Adrenal gland (tissue), 12 donors: ENCODE results near the gene KAT8. TPM values are rescaled to one million over a fixed set of nuclear protein-coding genes. Genes with fewer than 3 reads are reported as not detected.

Source experiments
- DNase-seq, 7 donors: peaks; one replicate each; pipeline ENCODE4 v3.0.0-alpha.2; 2019 to 2020
- H3K27ac ChIP-seq, 5 donors: fragments of 200-600 bp; sonication (generic) in 4 of 5; 1 replicate in 3 of 5; 2 replicates in 2 of 5; pipeline versions ENCODE4 v1.5.1 to v1.8.0; 2016 to 2020; ENCODE audit warnings: mild to moderate bottlenecking in 1 of 5
- H3K27me3 ChIP-seq: fragments of 200-600 bp; 2 replicates; pipeline ENCODE4 v1.8.0; 2021
- H3K36me3 ChIP-seq, 2 donors: fragments of 200-600 bp; replicated peaks in 1 of 2; 1 replicate in 1 of 2; 2 replicates in 1 of 2; pipeline versions ENCODE4 v1.5.1 to v1.8.0; 2018 to 2022
- H3K4me1 ChIP-seq, 2 donors: fragments of 200-600 bp; replicated peaks in 1 of 2; 1 replicate in 1 of 2; 2 replicates in 1 of 2; pipeline versions ENCODE4 v1.5.1 to v1.8.0; 2018 to 2021
- H3K4me3 ChIP-seq, 4 donors: fragments of 200-600 bp; sonication (generic) in 3 of 4; one replicate each; pipeline ENCODE4 v1.5.1; 2016 to 2018
- H3K9me3 ChIP-seq, 3 donors: fragments of 200-600 bp; sonication (generic) in 1 of 3; replicated peaks in 1 of 3; 1 replicate in 2 of 3; 2 replicates in 1 of 3; pipeline versions ENCODE4 v1.5.1 to v1.8.0; 2016 to 2021
- CTCF ChIP-seq, 6 experiments: fragments of 450-650 bp in 4 of 6; fragments of 200-600 bp in 2 of 6; sonication (generic) in 1 of 6; IDR thresholded peaks; 1 replicate in 5 of 6; 2 replicates in 1 of 6; pipeline versions ENCODE4 v1.5.1 to v1.8.0; 2016 to 2021; ENCODE audit warnings: antibody characterized with exemption in 6 of 6, mild to moderate bottlenecking in 2 of 6, moderate library complexity in 1 of 6
- POLR2A ChIP-seq, 2 donors: fragments of 450-650 bp; IDR thresholded peaks; one replicate each; pipeline ENCODE4 v1.6.1; 2017; ENCODE audit warnings: antibody characterized with exemption in 2 of 2, mild to moderate bottlenecking in 2 of 2, moderate library complexity in 1 of 2
- WGBS, 4 donors: extraction: QIAGEN DNeasy Blood & Tissue Kit in 2 of 4; methylation state at CpG; one replicate each; pipeline versions ENCODE4 v1.1.5 to v1.1.7; 2013 to 2017; 5-methylcytosine and 5-hydroxymethylcytosine counted together
- intact Hi-C, 2 donors: fragments of 100-400 bp; cut with DNase I; formaldehyde crosslinking; loops; one replicate each; pipeline versions ENCODE4 v1.14.1 to v1.15.0; 2022 to 2023
- polyA plus RNA-seq, 3 donors: library from polyadenylated mRNA; stranded (reverse); fragments of 200-250 nt in 2 of 3; fragments of 350-450 nt in 1 of 3; fragmentation: Illumina TruSeq in 1 of 3; extraction: RNeasy Lipid Tissue Mini Kit (QIAGEN cat#74804) in 1 of 3; gene quantifications; one replicate each; pipeline ENCODE4 v1.2.3, GENCODE V29; 2013 to 2014
- total RNA-seq, 9 donors: library from RNA; depleted of rRNA in 4 of 9; stranded (reverse); fragments of >200 nt in 4 of 9; fragments of 120-200 nt in 1 of 9; fragmentation: NEBNext Ultra II Directional in 1 of 9; extraction: Animal tissue kit (Norgen Biotek cat#: 25700) in 1 of 9; gene quantifications; one replicate each; pipeline versions ENCODE4 v1.1.0 to v1.2.4, GENCODE V29; 2013 to 2023
- donor health status: healthy with polysubstance abuse.
- donor health status: Bipolar disorder and iron deficiency.
- donor health status: DM: yes; HTN: yes; CAD: no.
- donor health status: DM: no; HTN: no; CAD: no.
- donor health status: DM: no; HTN: no; CAD: no.
- donor health status: DM: yes; HTN: yes; CAD: no.

Gene KAT8
- total and polyA plus RNA-seq, 12 donors = 45.0 to 148 (median 86.9) TPM

GRCh38 chr16:31077024-31077423 is 40.4 kb upstream of the KAT8 start:
- Histone ChIP-seq H3K27ac (no peak overlapping the region), H3K27me3 (no peaks in the 10 kb centered on the region), H3K4me1 (peaks cover 8 to 20% of the 10 kb centered on the region in 2 donors), H3K36me3 (peaks cover 0 to 51% of the 10 kb centered on the region in 2 donors), H3K9me3 (no peaks in the 10 kb centered on the region), H3K4me3 (no peak overlapping the region)
- DNase-seq = no peak
- 95 to 99% (median 96%) methylated on average over 10 to 13 of the region's 13 CpGs for WGBS, 4 donors
- intact Hi-C loops = no loop called here
- TF ChIP-seq POLR2A (IDR thresholded peaks at IDR 0.05) (no peak), CTCF (IDR thresholded peaks at IDR 0.05) (no peak)

GRCh38 chr16:31077592-31078396 is 39.7 kb upstream of the KAT8 start:
- TF ChIP-seq POLR2A (IDR thresholded peaks at IDR 0.05) (no peak), CTCF (IDR thresholded peaks at IDR 0.05) (no peak)
- peaks cover 3 to 12% of the 10 kb centered on the region in 2 donors for H3K4me1 ChIP-seq
- H3K36me3 ChIP-seq = peaks cover 0 to 51% of the 10 kb centered on the region in 2 donors

GRCh38 chr16:31078597-31079341 is 38.7 kb upstream of the KAT8 start:
- 87 to 94% (median 93%) methylated on average over 4 to 15 of the region's 15 CpGs for WGBS, 4 donors
- intact Hi-C loops = no loop called here
- H3K36me3 ChIP-seq = peaks cover 0 to 51% of the 10 kb centered on the region in 2 donors
- TF ChIP-seq POLR2A (IDR thresholded peaks at IDR 0.05) (no peak), CTCF (IDR thresholded peaks at IDR 0.05) (no peak)
- H3K4me3 ChIP-seq = no peak overlapping the region
- DNase-seq = no peak
- no peaks in the 10 kb centered on the region for H3K27me3 ChIP-seq
- peaks cover 3 to 12% of the 10 kb centered on the region in 2 donors for H3K4me1 ChIP-seq
- H3K9me3 ChIP-seq = no peaks in the 10 kb centered on the region
- H3K27ac ChIP-seq = no peak overlapping the region

More at GRCh38 chr16:31077592-31078396, 39.7 kb upstream of the KAT8 start:
- H3K9me3 ChIP-seq = no peaks in the 10 kb centered on the region
- 90 to 91% (median 90%) methylated on average over 19 to 30 of the region's 30 CpGs for WGBS, 4 donors
- intact Hi-C loops = no loop called here
- no peak overlapping the region for H3K4me3 ChIP-seq
- DNase-seq = no peak
- H3K27me3 ChIP-seq = no peaks in the 10 kb centered on the region
- no peak overlapping the region for H3K27ac ChIP-seq

- Histone ChIP-seq H3K4me3 (no peak overlapping the region), H3K9me3 (no peaks in the 10 kb centered on the region), H3K27ac (no peak overlapping the region), H3K27me3 (no peaks in the 10 kb centered on the region), H3K4me1 (peaks cover 3 to 12% of the 10 kb centered on the region in 2 donors), H3K36me3 (peaks cover 0 to 51% of the 10 kb centered on the region in 2 donors)
- intact Hi-C loops = no loop called here
- WGBS, 4 donors = 82 to 91% (median 89%) methylated on average over 8 to 13 of the region's 13 CpGs
- no peak for DNase-seq
- TF ChIP-seq POLR2A (IDR thresholded peaks at IDR 0.05) = no peak
- TF ChIP-seq CTCF (IDR thresholded peaks at IDR 0.05) = no peak
These were observed 38.0 kb upstream of the KAT8 start for GRCh38 chr16:31079342-31079944.
